Activated T-cell treated with anti-CD3 and anti-CD28 coated beads for 48 hours (primary cell): ENCODE results near the gene CEPT1.

Experiments used
- DNase-seq: peaks from one replicate; pipeline ENCODE4 v3.0.0-alpha.2; 2020; ENCODE audit warnings: low read depth

The CEPT1 gene

GRCh38 chr1:111147948-111148347 is 7.9 kb downstream of the CEPT1 start:
- DNase-seq: no peak

GRCh38 chr1:111148376-111148881 is 8.4 kb downstream of the CEPT1 start:
- no peak for DNase-seq

- no peak for DNase-seq
Measured at GRCh38 chr1:111151838-111152237, 11.8 kb downstream of the CEPT1 start.

DNA sequence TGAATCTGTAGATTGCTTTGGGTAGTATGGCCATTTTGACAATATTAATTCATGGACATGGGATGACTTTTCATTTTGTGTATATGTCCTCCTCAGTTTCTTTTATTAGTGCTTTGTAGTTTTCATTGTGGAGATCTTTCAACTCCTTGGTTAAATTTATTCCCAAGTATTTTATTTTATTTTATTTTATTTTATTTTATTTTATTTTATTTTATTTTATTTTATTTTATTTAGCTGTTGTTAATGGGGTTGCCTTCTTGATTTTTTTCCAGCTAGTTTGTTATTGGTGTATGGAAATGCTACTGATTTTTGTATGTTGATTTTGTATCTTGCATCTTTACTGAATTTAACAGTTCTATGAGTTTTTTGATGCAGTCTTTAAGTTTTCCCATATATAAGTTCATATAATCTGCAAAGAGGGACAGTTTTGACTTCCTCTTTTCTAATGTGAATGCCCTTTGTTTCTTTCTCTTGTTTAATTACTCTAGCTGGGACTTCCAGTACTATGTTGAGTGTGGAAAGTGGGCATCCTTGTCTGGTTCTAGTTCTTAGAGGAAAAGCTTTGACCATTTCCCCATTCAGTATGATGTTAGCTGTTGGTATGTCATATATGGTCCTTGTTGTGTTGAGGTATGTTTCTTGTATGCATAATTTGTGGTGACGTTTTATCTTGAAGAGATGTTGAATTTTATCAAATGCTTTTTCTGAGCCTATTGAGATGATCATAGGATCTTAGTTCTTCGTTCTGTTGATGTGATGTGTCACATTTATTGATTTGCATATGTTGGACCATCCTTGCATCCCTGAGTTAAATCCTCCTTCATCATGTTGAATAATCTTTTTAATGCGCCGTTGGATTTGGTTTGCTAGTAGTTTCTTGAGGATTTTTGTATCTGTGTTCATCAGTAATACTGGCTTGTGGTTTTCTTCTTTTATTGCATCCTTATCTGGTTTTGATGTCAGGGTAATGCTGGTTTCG is 14.3 kb downstream of the CEPT1 start:
- DNase-seq: no peak

DNA sequence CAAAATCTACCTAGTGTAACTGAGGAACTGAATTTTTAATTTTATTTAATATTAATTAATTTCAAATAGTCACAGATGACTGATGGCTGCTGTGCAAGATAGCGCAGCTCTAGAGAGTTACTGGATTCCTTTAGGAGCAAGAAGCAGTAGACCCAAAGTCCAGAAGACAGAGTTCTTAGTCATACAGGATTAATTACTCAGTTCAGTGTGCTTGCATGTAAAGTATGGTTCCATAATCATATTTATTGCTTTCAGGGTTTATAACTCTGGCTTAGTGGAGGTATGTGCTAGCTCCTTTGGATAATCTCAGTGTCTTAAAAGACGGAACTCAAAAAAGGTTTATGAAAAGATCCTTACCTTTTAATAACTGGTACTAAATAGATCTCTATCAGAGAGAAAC is 17.4 kb downstream of the CEPT1 start:
- DNase-seq: no peak

DNA sequence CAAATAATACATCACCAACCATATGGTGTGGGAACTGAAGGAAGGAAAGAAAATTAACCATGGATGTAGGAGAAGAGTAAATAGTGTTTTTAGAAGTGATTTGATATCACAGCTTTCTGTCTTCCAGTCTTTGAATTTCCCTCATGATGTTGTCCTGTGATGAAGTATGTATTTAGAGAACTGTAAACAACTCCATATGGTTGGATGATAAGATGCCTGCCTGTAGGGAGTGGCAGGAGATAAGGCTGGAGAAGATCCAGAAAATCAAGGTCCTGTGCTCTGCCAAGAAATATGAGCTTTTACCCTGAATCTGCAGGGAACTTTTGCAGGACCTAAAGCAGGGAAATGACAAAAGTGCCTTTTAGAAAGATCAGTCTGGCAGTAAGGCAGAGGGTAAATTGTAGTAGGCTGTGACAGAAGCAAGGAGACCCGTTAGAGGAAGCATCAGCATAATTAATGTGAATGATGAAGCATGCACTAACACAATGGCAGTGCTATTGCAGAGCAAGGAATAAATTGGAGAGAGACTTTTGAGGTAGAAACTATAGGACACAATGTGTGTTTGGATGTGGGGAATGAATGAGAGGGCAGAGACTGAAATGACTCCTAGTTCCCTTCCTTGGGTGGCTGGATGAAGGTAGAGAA is 21.9 kb downstream of the CEPT1 start:
- DNase-seq: no peak

DNA sequence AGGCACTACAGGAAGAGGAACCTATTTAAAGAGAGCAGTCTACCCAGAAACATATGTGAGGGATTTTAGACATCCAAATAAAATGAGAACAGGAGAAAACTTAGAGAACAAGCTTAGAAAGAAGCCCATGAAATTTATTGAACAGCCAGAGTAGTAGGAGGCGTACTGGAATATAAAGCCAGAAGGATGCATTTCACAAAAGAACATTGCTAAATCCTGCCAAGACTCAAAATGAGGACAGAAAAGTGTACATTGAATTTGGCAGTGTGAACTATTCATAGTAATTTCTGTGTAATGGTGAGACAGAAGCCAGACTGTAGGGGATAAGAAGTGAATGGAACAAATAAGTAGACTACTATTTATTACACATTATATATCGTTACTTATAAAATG is 22.5 kb downstream of the CEPT1 start:
- DNase-seq: no peak

GRCh38 chr1:111163363-111163762 is 23.3 kb downstream of the CEPT1 start:
- DNase-seq: no peak

DNA sequence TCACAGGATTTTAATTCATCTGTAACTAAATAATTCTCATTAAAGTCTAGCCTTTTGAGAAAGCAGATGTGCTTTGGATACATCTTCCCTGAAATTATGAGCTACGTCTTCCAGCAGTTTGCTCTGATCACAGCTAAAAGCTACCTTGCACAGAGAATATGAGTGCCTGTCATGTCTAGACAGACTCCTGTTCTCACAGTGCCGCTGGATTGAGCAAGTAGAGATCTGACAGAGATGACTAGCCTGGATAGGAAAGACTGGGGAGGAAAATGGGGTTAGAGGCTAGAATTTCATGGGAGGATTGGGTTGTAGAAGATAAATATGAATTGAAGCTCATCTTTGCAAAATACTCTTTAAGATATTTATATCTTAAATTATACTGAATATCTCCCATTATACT is 24.1 kb downstream of the CEPT1 start:
- DNase-seq: no peak

DNA sequence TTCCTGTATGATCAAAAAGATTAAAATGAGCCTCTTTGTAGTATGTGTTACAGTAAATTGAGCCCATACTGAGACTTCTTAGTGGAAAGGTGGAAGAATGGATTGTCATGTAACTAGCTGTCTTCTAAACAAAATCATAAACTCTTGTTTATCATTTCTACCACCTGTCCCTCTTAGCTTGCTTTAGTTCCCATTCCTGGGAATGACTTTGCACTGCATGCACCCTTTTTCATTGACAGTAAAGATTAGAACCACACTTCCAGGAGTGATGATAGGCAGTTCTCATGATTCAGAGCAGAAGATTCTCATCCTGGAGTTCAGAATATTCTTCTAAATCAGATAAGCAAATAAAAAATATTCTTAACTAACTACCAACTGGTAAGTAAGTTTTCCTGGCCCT is 32.4 kb downstream of the CEPT1 start:
- no peak for DNase-seq

- DNase-seq: no peak
Measured at GRCh38 chr1:111174070-111174469, 34.0 kb downstream of the CEPT1 start.

GRCh38 chr1:111175349-111175748 is 35.3 kb downstream of the CEPT1 start:
- DNase-seq: no peak

- no peak for DNase-seq
Measured at GRCh38 chr1:111176678-111177077, 36.7 kb downstream of the CEPT1 start.

GRCh38 chr1:111179968-111180533 is 40.0 kb downstream of the CEPT1 start:
- DNase-seq: no peak

GRCh38 chr1:111182052-111182451 is 42.0 kb downstream of the CEPT1 start:
- no peak for DNase-seq

DNA sequence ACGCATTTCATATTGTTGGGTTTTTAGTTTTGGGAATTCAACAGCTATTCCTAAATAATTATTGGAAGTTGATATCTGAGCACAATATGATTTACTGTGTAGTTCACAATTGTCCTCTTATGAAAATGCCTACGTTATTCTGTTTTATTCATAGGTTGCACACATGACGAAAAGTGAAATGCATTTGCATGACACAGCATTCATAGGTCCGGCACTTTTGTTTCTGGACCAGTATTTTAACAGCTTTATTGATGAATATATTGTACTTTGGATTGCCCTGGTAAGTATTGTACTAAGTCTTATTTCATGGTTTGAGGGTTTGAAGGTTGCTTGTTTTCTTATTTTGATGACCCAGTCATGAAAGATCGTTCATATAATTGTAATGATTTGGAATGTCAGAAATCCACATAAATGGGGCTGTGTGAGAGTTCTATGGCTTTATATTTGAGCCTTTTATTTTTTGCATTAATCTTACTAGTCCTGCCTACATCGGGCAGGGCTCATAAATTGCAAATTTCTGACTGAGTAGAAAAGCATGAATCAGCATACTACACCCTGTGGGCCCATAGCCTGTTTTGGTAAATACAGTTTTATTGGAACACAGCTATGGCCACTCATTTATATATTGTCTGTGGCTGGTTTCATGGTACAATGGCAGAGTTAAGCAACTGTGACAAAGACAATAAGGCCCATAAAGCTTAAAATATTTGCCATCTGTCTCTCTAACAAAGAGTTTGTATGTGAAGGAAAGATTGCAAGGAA is 43.5 kb downstream of the CEPT1 start:
- no peak for DNase-seq

- no peak for DNase-seq
Measured at GRCh38 chr1:111184663-111185062, 44.6 kb downstream of the CEPT1 start.

DNA sequence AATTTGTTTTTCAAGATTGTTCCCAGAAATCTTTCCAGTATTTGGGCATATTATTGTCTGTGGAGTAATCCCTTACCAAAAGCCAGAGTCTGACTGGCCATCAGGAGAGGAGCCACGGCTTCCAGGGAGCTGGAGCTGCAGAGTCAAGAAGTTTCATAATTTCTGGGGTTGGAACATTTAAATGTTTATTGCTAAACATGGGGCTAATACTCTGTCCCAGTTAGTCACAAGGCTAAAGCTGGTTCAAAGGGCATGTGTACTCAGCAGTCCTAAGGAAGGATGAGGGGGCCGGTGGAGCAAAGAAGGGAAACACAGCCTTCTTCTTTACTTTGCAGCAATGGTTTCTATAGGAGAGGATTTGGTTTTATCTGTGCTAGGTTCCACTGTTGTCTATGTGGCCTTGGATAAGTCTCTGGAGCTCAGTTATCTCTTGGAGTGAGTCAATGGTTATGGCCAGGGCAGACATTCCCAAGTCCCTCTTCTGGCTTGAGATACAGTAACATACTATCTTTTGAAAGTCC is 51.0 kb downstream of the CEPT1 start:
- DNase-seq: no peak

- no peak for DNase-seq
Measured at GRCh38 chr1:111191496-111191895, 51.5 kb downstream of the CEPT1 start.

GRCh38 chr1:111192074-111192473 is 52.1 kb downstream of the CEPT1 start:
- no peak for DNase-seq

DNA sequence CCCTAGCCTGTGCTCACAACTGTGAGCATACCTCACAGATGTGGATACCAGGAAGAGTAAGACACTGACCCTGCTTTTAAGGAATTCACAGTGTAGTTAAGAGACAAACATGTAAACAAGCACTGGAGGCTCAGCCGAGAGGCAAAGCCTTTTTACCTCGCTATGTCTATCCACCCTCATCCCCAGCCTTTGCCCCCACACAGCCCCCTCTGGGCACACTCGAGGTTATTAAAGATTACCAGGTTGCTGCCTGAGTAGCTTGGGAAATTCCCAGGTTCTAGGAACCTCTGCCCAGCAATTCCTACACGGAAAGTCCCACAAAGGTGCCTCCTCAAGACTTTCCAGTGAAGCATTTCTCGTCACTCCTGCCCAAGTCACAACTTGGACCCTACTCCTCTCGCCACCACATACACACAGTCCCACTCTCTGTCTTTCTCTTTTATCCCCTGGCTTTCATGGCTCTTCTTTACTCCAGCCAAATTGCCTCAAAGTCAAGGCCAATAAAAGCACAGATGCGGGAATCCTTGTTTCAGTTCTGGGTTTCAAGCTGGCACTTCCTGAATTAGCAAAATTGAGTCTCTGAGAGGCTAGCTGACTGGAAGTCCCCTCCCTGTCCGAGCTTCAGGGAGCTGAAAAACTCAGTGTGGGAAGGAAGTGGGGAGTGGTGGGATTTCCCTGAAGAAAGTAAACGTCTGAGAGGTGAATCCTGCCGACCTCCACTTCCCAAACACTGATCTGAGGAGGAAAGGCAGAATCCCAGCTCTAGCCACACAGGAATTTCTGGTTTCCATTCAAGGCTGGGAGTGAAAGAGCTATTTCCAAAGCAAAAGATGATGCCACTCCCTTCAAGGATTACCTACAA is 52.9 kb downstream of the CEPT1 start:
- DNase-seq: no peak
